ENCODE measurements around the gene AKAP1. TPM values are rescaled to one million over a fixed set of nuclear protein-coding genes. Genes with fewer than 3 reads are reported as not detected.
A peak's percentile ranks its signal among the peaks of the same experiment; 100 is the strongest.

Gene AKAP1
- total RNA-seq, 2 donors from 2014 or later, result 11.6 to 18.5 TPM

DNA sequence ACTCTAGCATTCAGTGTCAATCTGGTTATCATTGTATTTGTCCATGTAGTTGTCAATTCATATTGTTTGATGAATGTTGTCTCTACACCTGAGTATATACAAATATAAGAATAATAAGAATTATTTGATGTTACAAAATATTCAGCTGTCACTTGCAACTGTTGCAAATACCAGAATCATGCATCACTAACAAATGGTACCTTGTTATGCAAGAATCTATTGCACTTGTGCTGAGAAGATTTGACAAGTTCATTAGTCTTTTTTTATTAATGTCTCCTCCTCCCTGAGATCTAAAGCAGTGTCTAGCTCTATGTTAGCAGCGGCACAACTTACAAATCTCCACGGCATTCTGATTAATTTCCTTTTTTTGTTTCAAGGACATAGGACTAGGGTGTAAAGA lies 22.2 kb upstream of the AKAP1 start:
- H3K27me3 Mint-ChIP-seq (ENCODE audit: insufficient read depth), result peaks cover 7% of the 10 kb centered on the region
- no peaks in the 10 kb centered on the region for H3K9me3 Mint-ChIP-seq
- H3K4me1 ChIP-seq (ENCODE audit: control insufficient read depth, insufficient read depth, low read length), result no peaks in the 10 kb centered on the region
- no peak overlapping the region for H3K4me3 Mint-ChIP-seq
- no peak overlapping the region for H3K27ac ChIP-seq (ENCODE audit: low read depth, low read length)
- 84% methylated on average over 2 of the region's 2 CpGs; no CpG with 5 or more reads in 1 of the 2 experiments for WGBS, 2 experiments (ENCODE audit: insufficient coverage in 1 of 2, insufficient read length in 1 of 2)
- H3K9me3 ChIP-seq (ENCODE audit: control insufficient read depth, low read length), result no peaks in the 10 kb centered on the region
- no peak for TF ChIP-seq CTCF (conservative IDR thresholded peaks at IDR 0.05)
- no peak overlapping the region for H3K9ac ChIP-seq (ENCODE audit: extremely low read depth, low read length, poor library complexity, severe bottlenecking)
- peaks cover under 1% of the 10 kb centered on the region for H3K4me1 Mint-ChIP-seq
- no peaks in the 10 kb centered on the region for H3K36me3 Mint-ChIP-seq (ENCODE audit: low read depth)
- no peaks in the 10 kb centered on the region for H3K27me3 ChIP-seq (ENCODE audit: control insufficient read depth, insufficient read depth, low read length, poor library complexity, severe bottlenecking)
- no peak for DNase-seq
- no peak overlapping the region for H3K4me3 ChIP-seq (ENCODE audit: low read length)
- no peaks in the 10 kb centered on the region for H3K36me3 ChIP-seq (ENCODE audit: control insufficient read depth, insufficient read depth, low read length)
- no peak overlapping the region for H3K27ac Mint-ChIP-seq

DNA sequence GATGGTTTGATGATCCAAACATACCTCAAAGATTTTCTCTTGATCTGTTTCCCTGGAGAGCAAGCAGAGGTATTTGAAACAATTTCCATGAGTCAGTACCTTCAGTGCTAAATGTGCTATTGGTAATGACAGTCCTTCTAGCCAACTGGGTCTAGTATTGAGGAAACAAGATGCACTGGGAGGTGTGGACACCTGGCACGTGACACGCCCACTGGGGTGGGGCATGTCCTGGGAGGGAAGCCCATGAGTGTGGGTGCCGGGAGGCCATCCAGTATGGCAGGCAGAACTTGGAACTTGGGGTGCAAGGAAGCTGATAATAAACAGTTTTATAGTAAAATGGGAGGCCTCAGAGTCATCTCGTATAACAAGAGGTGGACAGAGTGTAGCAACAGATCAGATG lies 17.9 kb upstream of the AKAP1 start:
- DNase-seq, result no peak
- Histone ChIP-seq H3K4me3 (ENCODE audit: low read length) (no peak overlapping the region), H3K9me3 (ENCODE audit: control insufficient read depth, low read length) (no peaks in the 10 kb centered on the region), H3K36me3 (ENCODE audit: control insufficient read depth, insufficient read depth, low read length) (no peaks in the 10 kb centered on the region), H3K27ac (ENCODE audit: low read depth, low read length) (no peak overlapping the region), H3K9ac (ENCODE audit: extremely low read depth, low read length, poor library complexity, severe bottlenecking) (no peak overlapping the region), H3K4me1 (ENCODE audit: control insufficient read depth, insufficient read depth, low read length) (no peaks in the 10 kb centered on the region), H3K27me3 (ENCODE audit: control insufficient read depth, insufficient read depth, low read length, poor library complexity, severe bottlenecking) (no peaks in the 10 kb centered on the region)
- H3K36me3 Mint-ChIP-seq (ENCODE audit: low read depth), result no peaks in the 10 kb centered on the region
- H3K4me3 Mint-ChIP-seq, result no peak overlapping the region
- no peaks in the 10 kb centered on the region for H3K9me3 Mint-ChIP-seq
- 94 to 97% methylated on average over 2 to 4 of the region's 4 CpGs for WGBS, 2 experiments (ENCODE audit: insufficient coverage in 1 of 2, insufficient read length in 1 of 2)
- peaks cover 7% of the 10 kb centered on the region for H3K27me3 Mint-ChIP-seq (ENCODE audit: insufficient read depth)
- TF ChIP-seq CTCF (conservative IDR thresholded peaks at IDR 0.05), result no peak
- H3K27ac Mint-ChIP-seq, result no peak overlapping the region
- peaks cover 8% of the 10 kb centered on the region for H3K4me1 Mint-ChIP-seq

DNA sequence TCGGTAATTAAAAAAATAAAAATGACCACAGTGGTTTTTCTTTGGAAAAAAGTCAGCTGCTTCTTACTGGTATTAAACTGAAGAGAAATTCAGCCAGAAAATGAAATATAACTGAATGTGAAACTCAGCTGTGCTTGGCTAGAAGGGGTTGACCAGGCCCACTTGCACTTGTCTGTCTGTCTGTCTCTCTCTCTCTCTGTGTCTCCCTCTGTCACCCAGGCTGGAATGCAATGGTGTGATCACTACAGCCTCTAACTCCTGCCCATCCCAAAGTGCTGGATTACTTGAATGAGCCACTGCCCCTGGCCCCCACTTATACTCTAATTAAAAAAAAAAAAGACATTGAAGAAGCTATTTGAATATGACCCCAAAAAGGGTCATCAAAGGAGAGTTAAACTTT lies 17.3 kb upstream of the AKAP1 start:
- no peaks in the 10 kb centered on the region for H3K4me1 ChIP-seq (ENCODE audit: control insufficient read depth, insufficient read depth, low read length)
- H3K27me3 ChIP-seq (ENCODE audit: control insufficient read depth, insufficient read depth, low read length, poor library complexity, severe bottlenecking), result no peaks in the 10 kb centered on the region
- TF ChIP-seq CTCF (conservative IDR thresholded peaks at IDR 0.05), result no peak
- H3K4me3 ChIP-seq (ENCODE audit: low read length), result no peak overlapping the region
- H3K36me3 ChIP-seq (ENCODE audit: control insufficient read depth, insufficient read depth, low read length), result no peaks in the 10 kb centered on the region
- no peak overlapping the region for H3K9ac ChIP-seq (ENCODE audit: extremely low read depth, low read length, poor library complexity, severe bottlenecking)
- WGBS, 2 experiments (ENCODE audit: insufficient coverage in 1 of 2, insufficient read length in 1 of 2), result 93 to 100% methylated on average over 1 of the region's 1 CpG
- no peaks in the 10 kb centered on the region for H3K9me3 Mint-ChIP-seq
- H3K9me3 ChIP-seq (ENCODE audit: control insufficient read depth, low read length), result no peaks in the 10 kb centered on the region
- H3K27ac Mint-ChIP-seq, result peak overlapping the region; percentile 23
- no peak overlapping the region for H3K27ac ChIP-seq (ENCODE audit: low read depth, low read length)
- DNase-seq, result no peak
- no peak overlapping the region for H3K4me3 Mint-ChIP-seq
- no peaks in the 10 kb centered on the region for H3K36me3 Mint-ChIP-seq (ENCODE audit: low read depth)
- H3K27me3 Mint-ChIP-seq (ENCODE audit: insufficient read depth), result peaks cover 7% of the 10 kb centered on the region
- peaks cover 8% of the 10 kb centered on the region for H3K4me1 Mint-ChIP-seq

All from endodermal cell (in vitro differentiated cells).